ENCODE measurements around the gene RIMS4. TPM values are rescaled to one million over a fixed set of nuclear protein-coding genes. Genes with fewer than 3 reads are reported as not detected.

Gene RIMS4
- total RNA-seq, 4 donors from 2014 or later: 1.1 to 5.6 (median 1.9) TPM; not detected in 1

GRCh38 chr20:44724423-44725091, 85.8 kb downstream of the RIMS4 start:
- TF ChIP-seq CTCF (IDR thresholded peaks at IDR 0.05) (no peak), POLR2AphosphoS5 (IDR thresholded peaks at IDR 0.05) (no peak), EP300 (IDR thresholded peaks at IDR 0.05; ENCODE audit: low read depth) (no peak), POLR2A (IDR thresholded peaks at IDR 0.05) (no peak)
- H3K4me3 ChIP-seq: no peak overlapping the region
- no peaks in the 10 kb centered on the region for H3K36me3 ChIP-seq
- in situ Hi-C loops (cut with MboI; ENCODE audit: low pct_ligation_motif_present in 1 of 4, low pct_unique_long_range_greater_than_20kb in 1 of 4, low sequenced_read_pairs in 3 of 4) (no loop called here), intact Hi-C loops (cut with DNase I; ENCODE audit: low total_unique reads) (no loop called here)
- DNase-seq: no peak
- H3K27me3 ChIP-seq: peaks cover 9% of the 10 kb centered on the region
- H3K4me1 ChIP-seq: peaks cover 0 to 6% (median 3%) of the 10 kb centered on the region in 4 donors
- 64% methylated on average over 15 of the region's 26 CpGs; no CpG with 5 or more reads in 1 of the 2 donors for WGBS, 2 donors (ENCODE audit: low coverage in 1 of 2)
- no peak overlapping the region for H3K27ac ChIP-seq
- no peaks in the 10 kb centered on the region for H3K9me3 ChIP-seq

GRCh38 chr20:44723798-44724362, 86.5 kb downstream of the RIMS4 start:
- no peaks in the 10 kb centered on the region for H3K9me3 ChIP-seq
- H3K36me3 ChIP-seq: no peaks in the 10 kb centered on the region
- H3K4me1 ChIP-seq: peaks cover 0 to 3% (median 1%) of the 10 kb centered on the region in 4 donors
- in situ Hi-C loops (cut with MboI; ENCODE audit: low pct_ligation_motif_present in 1 of 4, low pct_unique_long_range_greater_than_20kb in 1 of 4, low sequenced_read_pairs in 3 of 4) (no loop called here), intact Hi-C loops (cut with DNase I; ENCODE audit: low total_unique reads) (no loop called here)
- peaks cover 9% of the 10 kb centered on the region for H3K27me3 ChIP-seq
- DNase-seq: no peak
- no peak overlapping the region for H3K4me3 ChIP-seq
- 80 to 90% methylated on average over 1 to 9 of the region's 9 CpGs for WGBS, 2 donors (ENCODE audit: low coverage in 1 of 2)
- no peak overlapping the region for H3K27ac ChIP-seq
- no peak for TF ChIP-seq EP300 (IDR thresholded peaks at IDR 0.05; ENCODE audit: low read depth)
- no peak for TF ChIP-seq POLR2A (IDR thresholded peaks at IDR 0.05)
- TF ChIP-seq CTCF (IDR thresholded peaks at IDR 0.05): no peak
- no peak for TF ChIP-seq POLR2AphosphoS5 (IDR thresholded peaks at IDR 0.05)

- peaks cover 9% of the 10 kb centered on the region for H3K27me3 ChIP-seq
- in situ Hi-C loops (cut with MboI; ENCODE audit: low pct_ligation_motif_present in 1 of 4, low pct_unique_long_range_greater_than_20kb in 1 of 4, low sequenced_read_pairs in 3 of 4) (no loop called here), intact Hi-C loops (cut with DNase I; ENCODE audit: low total_unique reads) (no loop called here)
- H3K4me1 ChIP-seq: no peaks in the 10 kb centered on the region
- WGBS, 2 donors (ENCODE audit: low coverage in 1 of 2): 74% methylated on average over 7 of the region's 7 CpGs; no CpG with 5 or more reads in 1 of the 2 donors
- no peak for TF ChIP-seq EP300 (IDR thresholded peaks at IDR 0.05; ENCODE audit: low read depth)
- no peak for TF ChIP-seq CTCF (IDR thresholded peaks at IDR 0.05)
- TF ChIP-seq POLR2A (IDR thresholded peaks at IDR 0.05): no peak
- TF ChIP-seq POLR2AphosphoS5 (IDR thresholded peaks at IDR 0.05): no peak
- no peak overlapping the region for H3K27ac ChIP-seq
- no peaks in the 10 kb centered on the region for H3K36me3 ChIP-seq
- no peak overlapping the region for H3K4me3 ChIP-seq
- DNase-seq: no peak
- H3K9me3 ChIP-seq: no peaks in the 10 kb centered on the region
These were observed 87.0 kb downstream of the RIMS4 start for GRCh38 chr20:44723391-44723790.

- Histone ChIP-seq H3K9me3 (no peaks in the 10 kb centered on the region), H3K4me3 (no peak overlapping the region), H3K36me3 (no peaks in the 10 kb centered on the region), H3K4me1 (no peaks in the 10 kb centered on the region), H3K27ac (no peak overlapping the region), H3K27me3 (peaks cover 9% of the 10 kb centered on the region)
- TF ChIP-seq CTCF (IDR thresholded peaks at IDR 0.05) (no peak), EP300 (IDR thresholded peaks at IDR 0.05; ENCODE audit: low read depth) (no peak), POLR2AphosphoS5 (IDR thresholded peaks at IDR 0.05) (no peak), POLR2A (IDR thresholded peaks at IDR 0.05) (no peak)
- DNase-seq: no peak
- in situ Hi-C loops (cut with MboI; ENCODE audit: low pct_ligation_motif_present in 1 of 4, low pct_unique_long_range_greater_than_20kb in 1 of 4, low sequenced_read_pairs in 3 of 4): no loop called here
- WGBS, 2 donors (ENCODE audit: low coverage in 1 of 2): 74% methylated on average over 2 of the region's 2 CpGs; no CpG with 5 or more reads in 1 of the 2 donors
- intact Hi-C loops (cut with DNase I; ENCODE audit: low total_unique reads): no loop called here
These were observed 87.4 kb downstream of the RIMS4 start for GRCh38 chr20:44722990-44723389.
